HCT116 (cell line): ENCODE results near the gene ACVR1B. TPM values are rescaled to one million over a fixed set of nuclear protein-coding genes. Genes with fewer than 3 reads are reported as not detected.

Experiments used
- ATAC-seq: fragments of 200-7000 bp; cut with Tn5 transposase; 2 replicates; pipeline ENCODE4 v1.9.1; 2020; ENCODE audit warnings: mild to moderate bottlenecking, moderate library complexity
- BruUV-seq: library from RNA; stranded (reverse); fragments of 400-500 nt; replicated peaks from 2 replicates; lab custom pipeline; 2021; lab: Mats Ljungman, UMichigan
- CTCF ChIA-PET: fragments of 300-600 bp; sonication (Branson Sonifier 250); formaldehyde crosslinking; loops from one replicate; lab custom pipeline; 2021; ENCODE audit warnings: antibody characterized with exemption; lab: Charles Lee
- POLR2A ChIA-PET: fragments of 300-600, 350-600 bp; sonication (Branson Sonifier 250); formaldehyde crosslinking; loops from one replicate; lab custom pipeline; 2021; ENCODE audit warnings: antibody characterized with exemption; lab: Charles Lee
- RAD21 ChIA-PET, 2 experiments: fragments of 300-600 bp; sonication (Branson Sonifier 250); formaldehyde crosslinking; loops; one replicate each; lab custom pipeline; 2023; ENCODE audit warnings: low total read pairs in 2 of 2; ENCODE audit not compliant: uncharacterized antibody in 2 of 2, unreplicated experiment in 2 of 2, low non-redundant PET in 1 of 2; lab: Charles Lee
- DNase-seq: peaks from one replicate; pipeline ENCODE4 v3.0.0-alpha.2; 2010; ENCODE audit warnings: low read depth, low spot score
- H2AFZ ChIP-seq: fragments of 200-600 bp; shearing (Covaris generic), sonication (generic); 2 replicates; pipeline ENCODE4 v1.6.1; 2017; ENCODE audit warnings: low read depth, mixed run types, mixed read lengths, antibody characterized with exemption, low read length; ENCODE audit not compliant: poor library complexity, severe bottlenecking
- H3K27ac ChIP-seq: 2 replicates; pipeline ENCODE4 v1.5.1; 2012; ENCODE audit warnings: low read depth, low read length
- H3K27me3 ChIP-seq: fragments of 200-600 bp; sonication (generic); 2 replicates; pipeline ENCODE4 v1.6.1; 2016; ENCODE audit warnings: mixed run types, low read length, mixed read lengths; ENCODE audit not compliant: insufficient read depth
- H3K36me3 ChIP-seq, 2 experiments: fragments of 200-500 bp in 1 of 2; fragments of 200-600 bp in 1 of 2; sonication (Bioruptor generic) in 1 of 2; sonication (generic) in 1 of 2; 2 replicates each; pipeline versions ENCODE4 v1.5.1 to v1.6.1; 2014 to 2016; ENCODE audit warnings: low read length in 2 of 2, inconsistent platforms in 1 of 2, mixed read lengths in 1 of 2, mixed run types in 1 of 2; ENCODE audit not compliant: insufficient read depth in 2 of 2, control insufficient read depth in 1 of 2
- H3K4me1 ChIP-seq, 2 experiments: fragments of 200-600 bp in 1 of 2; sonication (generic) in 1 of 2; 2 replicates each; pipeline versions ENCODE4 v1.5.1 to v1.6.1; 2012 to 2017; ENCODE audit warnings: low read length in 2 of 2, inconsistent platforms in 1 of 2, mild to moderate bottlenecking in 1 of 2, mixed read lengths in 1 of 2, mixed run types in 1 of 2, moderate library complexity in 1 of 2; ENCODE audit not compliant: insufficient read depth in 2 of 2, control insufficient read depth in 1 of 2
- H3K4me2 ChIP-seq: fragments of 200-600 bp; sonication (generic); 2 replicates; pipeline ENCODE4 v1.6.1; 2017; ENCODE audit warnings: mixed run types, low read length, mixed read lengths
- H3K4me3 ChIP-seq, 2 experiments: fragments of 200-600 bp in 1 of 2; sonication (generic) in 1 of 2; replicated peaks in 1 of 2; 2 replicates each; pipeline ENCODE4 v1.5.1; 2011 to 2016; ENCODE audit warnings: low read length in 2 of 2, control low read depth in 1 of 2, low read depth in 1 of 2, mild to moderate bottlenecking in 1 of 2, mixed read lengths in 1 of 2, mixed run types in 1 of 2
- H3K79me2 ChIP-seq: fragments of 200-600 bp; sonication (generic); 2 replicates; pipeline ENCODE4 v1.6.1; 2017; ENCODE audit warnings: mild to moderate bottlenecking, mixed run types, low read length, moderate library complexity, mixed read lengths; ENCODE audit not compliant: insufficient read depth
- H3K9ac ChIP-seq: fragments of 200-600 bp; sonication (generic); 2 replicates; pipeline ENCODE4 v1.6.1; 2016; ENCODE audit warnings: low read length, mixed read lengths
- H3K9me2 ChIP-seq: fragments of 200-600 bp; sonication (generic), shearing (Covaris generic); 2 replicates; pipeline ENCODE4 v1.6.1; 2017; ENCODE audit warnings: mixed run types, mild to moderate bottlenecking, moderate library complexity; ENCODE audit not compliant: insufficient read depth
- H3K9me3 ChIP-seq, 2 experiments: fragments of 200-500 bp in 1 of 2; fragments of 200-600 bp in 1 of 2; sonication (Bioruptor generic) in 1 of 2; sonication (generic) in 1 of 2; 2 replicates each; pipeline ENCODE4 v1.6.1; 2014 to 2017; ENCODE audit warnings: low read length in 2 of 2, mixed read lengths in 2 of 2, inconsistent platforms in 1 of 2, low read depth in 1 of 2, mild to moderate bottlenecking in 1 of 2, mixed run types in 1 of 2, moderate library complexity in 1 of 2; ENCODE audit not compliant: control insufficient read depth in 1 of 2, insufficient read depth in 1 of 2
- H4K20me1 ChIP-seq: fragments of 200-600 bp; sonication (generic), shearing (Covaris generic); 2 replicates; pipeline ENCODE4 v1.6.1; 2017; ENCODE audit warnings: mixed run types, mild to moderate bottlenecking, moderate library complexity; ENCODE audit not compliant: insufficient read depth
- ATF3 ChIP-seq: IDR thresholded peaks from 2 replicates; pipeline ENCODE4 v1.6.1; 2012
- EGR1 ChIP-seq: IDR thresholded peaks from 2 replicates; pipeline ENCODE4 v1.6.1; 2012; ENCODE audit warnings: low read depth
- EZH2 ChIP-seq: fragments of 200-600 bp; sonication (generic); IDR thresholded peaks from 2 replicates; pipeline ENCODE4 v1.6.1; 2017; ENCODE audit warnings: antibody characterized with exemption, mixed run types
- EZH2phosphoT487 ChIP-seq: fragments of 200-600 bp; IDR thresholded peaks from 2 replicates; pipeline ENCODE4 v1.6.1; 2018; ENCODE audit warnings: antibody characterized with exemption, borderline replicate concordance
- FOSL1 ChIP-seq: IDR thresholded peaks from 2 replicates; pipeline ENCODE4 v1.6.1; 2012; ENCODE audit warnings: low read depth
- JUND ChIP-seq: IDR thresholded peaks from 2 replicates; pipeline ENCODE4 v1.6.1; 2012
- POLR2A ChIP-seq: IDR thresholded peaks from 2 replicates; pipeline ENCODE4 v1.7.0; 2011; ENCODE audit warnings: borderline replicate concordance; ENCODE audit not compliant: insufficient read depth, insufficient read length; ENCODE audit errors: extremely low read depth
- POLR2AphosphoS5 ChIP-seq: IDR thresholded peaks from 2 replicates; pipeline ENCODE4 v1.6.1; 2011; ENCODE audit warnings: mild to moderate bottlenecking, low read depth, low read length, moderate library complexity
- SIN3A ChIP-seq: IDR thresholded peaks from 2 replicates; pipeline ENCODE4 v1.6.1; 2012; ENCODE audit warnings: low read depth
- SP1 ChIP-seq: IDR thresholded peaks from 2 replicates; pipeline ENCODE4 v1.6.1; 2012; ENCODE audit warnings: low read depth
- SRF ChIP-seq: IDR thresholded peaks from 2 replicates; pipeline ENCODE4 v1.6.1; 2012; ENCODE audit warnings: low read depth
- TCF7L2 ChIP-seq: IDR thresholded peaks from 2 replicates; pipeline ENCODE4 v1.7.0; 2011; ENCODE audit warnings: borderline replicate concordance, inconsistent platforms; ENCODE audit not compliant: insufficient read depth, insufficient read length; ENCODE audit errors: extremely low read depth
- YY1 ChIP-seq: IDR thresholded peaks from 2 replicates; pipeline ENCODE4 v1.6.1; 2011; ENCODE audit warnings: low read length, low read depth, moderate library complexity, mild to moderate bottlenecking; ENCODE audit not compliant: insufficient replicate concordance; ENCODE audit errors: extremely low read depth
- ZBTB33 ChIP-seq: IDR thresholded peaks from 2 replicates; pipeline ENCODE4 v1.6.1; 2011; ENCODE audit warnings: mild to moderate bottlenecking, low read length, moderate library complexity; ENCODE audit not compliant: insufficient replicate concordance; ENCODE audit errors: extremely low read depth
- ZFX ChIP-seq: fragments of 450-650 bp; IDR thresholded peaks from 2 replicates; pipeline ENCODE4 v1.6.1; 2017
- ZNF274 ChIP-seq: fragments of 200-500 bp; sonication (Bioruptor generic); IDR thresholded peaks from 2 replicates; pipeline ENCODE4 v1.6.1; 2014; ENCODE audit warnings: mild to moderate bottlenecking, low read depth, low read length, inconsistent platforms
- intact Hi-C: fragments of 100-400 bp; cut with micrococcal nuclease; formaldehyde crosslinking; loops from 2 replicates; pipeline ENCODE4 v1.10.0; 2022
- total RNA-seq: library from RNA; stranded (reverse); gene quantifications from one replicate; pipeline ENCODE4 v1.2.1, GENCODE V29; 2021; ENCODE audit not compliant: unreplicated experiment
- TF ChIP-seq, protein P1 (sequence below): IDR thresholded peaks from 2 replicates; pipeline ENCODE4 v1.6.1; 2012; ENCODE audit warnings: low read depth

The ACVR1B gene
- total RNA-seq, 1 experiment from 2014 or later: 22.7 TPM

GRCh38 chr12:51911788-51912711 is 39.4 kb upstream of the ACVR1B start:
- no peaks in the 10 kb centered on the region for H3K9me3 ChIP-seq
- no peaks in the 10 kb centered on the region for H3K27me3 ChIP-seq
- no peak overlapping the region for H2AFZ ChIP-seq
- H4K20me1 ChIP-seq: no peaks in the 10 kb centered on the region
- H3K9me2 ChIP-seq: no peaks in the 10 kb centered on the region
- intact Hi-C loops: no loop called here
- ATAC-seq (peak; percentile 83), DNase-seq (no peak)
- peaks cover 8 to 21% of the 10 kb centered on the region in 2 experiments for H3K4me1 ChIP-seq
- no peaks in the 10 kb centered on the region for H3K79me2 ChIP-seq
- POLR2A ChIA-PET: no interaction called here
- H3K27ac ChIP-seq: no peak overlapping the region; the same call in 1 of the 2 replicates
- H3K9ac ChIP-seq: no peak overlapping the region
- BruUV-seq: no TSS peak
- no peak for TF ChIP-seq SRF
- no peak for TF ChIP-seq SIN3A
- TF ChIP-seq ZFX: no peak
- TF ChIP-seq SP1: no peak
- no peak for TF ChIP-seq YY1
- TF ChIP-seq EZH2phosphoT487: no peak
- TF ChIP-seq POLR2AphosphoS5: no peak
- no peak for TF ChIP-seq FOSL1
- no peak for TF ChIP-seq EZH2
- TF ChIP-seq ATF3: no peak
- TF ChIP-seq, protein P1, sequence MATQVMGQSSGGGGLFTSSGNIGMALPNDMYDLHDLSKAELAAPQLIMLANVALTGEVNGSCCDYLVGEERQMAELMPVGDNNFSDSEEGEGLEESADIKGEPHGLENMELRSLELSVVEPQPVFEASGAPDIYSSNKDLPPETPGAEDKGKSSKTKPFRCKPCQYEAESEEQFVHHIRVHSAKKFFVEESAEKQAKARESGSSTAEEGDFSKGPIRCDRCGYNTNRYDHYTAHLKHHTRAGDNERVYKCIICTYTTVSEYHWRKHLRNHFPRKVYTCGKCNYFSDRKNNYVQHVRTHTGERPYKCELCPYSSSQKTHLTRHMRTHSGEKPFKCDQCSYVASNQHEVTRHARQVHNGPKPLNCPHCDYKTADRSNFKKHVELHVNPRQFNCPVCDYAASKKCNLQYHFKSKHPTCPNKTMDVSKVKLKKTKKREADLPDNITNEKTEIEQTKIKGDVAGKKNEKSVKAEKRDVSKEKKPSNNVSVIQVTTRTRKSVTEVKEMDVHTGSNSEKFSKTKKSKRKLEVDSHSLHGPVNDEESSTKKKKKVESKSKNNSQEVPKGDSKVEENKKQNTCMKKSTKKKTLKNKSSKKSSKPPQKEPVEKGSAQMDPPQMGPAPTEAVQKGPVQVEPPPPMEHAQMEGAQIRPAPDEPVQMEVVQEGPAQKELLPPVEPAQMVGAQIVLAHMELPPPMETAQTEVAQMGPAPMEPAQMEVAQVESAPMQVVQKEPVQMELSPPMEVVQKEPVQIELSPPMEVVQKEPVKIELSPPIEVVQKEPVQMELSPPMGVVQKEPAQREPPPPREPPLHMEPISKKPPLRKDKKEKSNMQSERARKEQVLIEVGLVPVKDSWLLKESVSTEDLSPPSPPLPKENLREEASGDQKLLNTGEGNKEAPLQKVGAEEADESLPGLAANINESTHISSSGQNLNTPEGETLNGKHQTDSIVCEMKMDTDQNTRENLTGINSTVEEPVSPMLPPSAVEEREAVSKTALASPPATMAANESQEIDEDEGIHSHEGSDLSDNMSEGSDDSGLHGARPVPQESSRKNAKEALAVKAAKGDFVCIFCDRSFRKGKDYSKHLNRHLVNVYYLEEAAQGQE: no peak
- no peak for TF ChIP-seq TCF7L2
- no peak for TF ChIP-seq EGR1
- no peak for TF ChIP-seq POLR2A
- TF ChIP-seq ZNF274: no peak
- TF ChIP-seq JUND: no peak
- TF ChIP-seq ZBTB33: no peak
- CTCF ChIA-PET: interaction anchor here (1.8 to 3.1 kb wide), 2 partner anchors 11 to 17 kb away, joined by 8 to 22 read pairs; no protein-coding TSS in a partner anchor
- RAD21 ChIA-PET: no interaction called here
- H3K36me3 ChIP-seq: no peaks in the 10 kb centered on the region
- peak overlapping the region; percentile 46 for H3K4me2 ChIP-seq
- peak overlapping the region; percentile 16 to 19; a peak in 3 of 4 replicates for H3K4me3 ChIP-seq
